ENCODE measurements around the gene BLM. TPM values are rescaled to one million over a fixed set of nuclear protein-coding genes. Genes with fewer than 3 reads are reported as not detected.
"Not testable (repeated sequence)": the region's sequence is repeated elsewhere in the genome, so short reads cannot be mapped to it uniquely, and the experiment has no call there.

The BLM gene
- total RNA-seq: 44.8 and 47.8 TPM in 2 replicates
- long read RNA-seq, full-length matches to known transcripts: 11 of 117 reads
- long read RNA-seq, partial matches to known transcripts: 91 of 117 reads
- long read RNA-seq, other reads (novel, unspliced or antisense): 15 of 117 reads

GRCh38 chr15:90716976-90717821, at the start of gene BLM:
TSS of gene BLM (plus strand) at chr15:90717346. CDS start at chr15:90747393, 30,047 bp downstream.
- no peaks in the 10 kb centered on the region for H3K9me3 Mint-ChIP-seq
- no peaks in the 10 kb centered on the region for H3K27me3 Mint-ChIP-seq (ENCODE audit: low read depth)
- H3K4me1 Mint-ChIP-seq: peaks cover 31% of the 10 kb centered on the region
- TF ChIP-seq CTCF (conservative IDR thresholded peaks at IDR 0.05): peak; percentile 48
- no peaks in the 10 kb centered on the region for H3K36me3 Mint-ChIP-seq (ENCODE audit: low read depth)
- peak within 1 kb of the TSS; percentile 98 for H3K27ac Mint-ChIP-seq (ENCODE audit: unreplicated experiment)
- peak; percentile 84 for DNase-seq (ENCODE audit: low read depth, low spot score)
- H3K4me3 Mint-ChIP-seq: peak within 1 kb of the TSS; percentile 99

DNA sequence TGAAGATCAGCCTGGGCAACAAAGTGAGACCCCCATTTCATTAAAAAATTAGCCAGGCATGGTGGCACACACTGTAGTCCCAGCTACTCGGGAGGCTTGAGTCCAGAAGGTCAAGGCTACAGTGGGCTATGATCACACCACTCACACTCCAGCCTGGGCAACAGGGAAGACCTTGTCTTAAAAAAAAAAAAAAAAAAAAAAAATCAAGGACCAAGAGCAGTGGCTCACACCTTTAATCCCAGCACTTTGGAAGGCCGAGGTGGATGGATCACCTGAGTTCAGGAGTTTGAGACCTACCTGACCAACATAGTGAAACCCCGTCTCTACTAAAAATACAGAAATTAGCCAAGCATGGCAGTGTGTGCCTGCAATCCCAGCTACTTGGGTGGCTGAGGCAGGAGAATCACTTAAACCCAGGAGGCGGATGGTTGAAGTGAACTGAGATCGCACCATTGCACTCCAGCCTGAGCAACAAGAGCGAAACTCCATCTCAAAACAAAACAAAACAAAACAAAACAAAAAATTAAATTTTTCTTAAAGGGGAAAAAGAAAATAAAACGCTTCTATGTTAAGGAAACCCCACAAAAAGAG, 49.3 kb upstream of the BLM start:
- DNase-seq (ENCODE audit: low read depth, low spot score); H3K4me3 Mint-ChIP-seq; H3K4me1 Mint-ChIP-seq; H3K27ac Mint-ChIP-seq (ENCODE audit: unreplicated experiment); H3K36me3 Mint-ChIP-seq (ENCODE audit: low read depth); H3K27me3 Mint-ChIP-seq (ENCODE audit: low read depth); H3K9me3 Mint-ChIP-seq: not testable (repeated sequence)

- not testable (repeated sequence) for H3K4me1 Mint-ChIP-seq; H3K4me3 Mint-ChIP-seq; H3K27ac Mint-ChIP-seq (ENCODE audit: unreplicated experiment); DNase-seq (ENCODE audit: low read depth, low spot score); H3K36me3 Mint-ChIP-seq (ENCODE audit: low read depth); H3K9me3 Mint-ChIP-seq; H3K27me3 Mint-ChIP-seq (ENCODE audit: low read depth)
Observed at GRCh38 chr15:90670631-90671030, 46.5 kb upstream of the BLM start.

DNA sequence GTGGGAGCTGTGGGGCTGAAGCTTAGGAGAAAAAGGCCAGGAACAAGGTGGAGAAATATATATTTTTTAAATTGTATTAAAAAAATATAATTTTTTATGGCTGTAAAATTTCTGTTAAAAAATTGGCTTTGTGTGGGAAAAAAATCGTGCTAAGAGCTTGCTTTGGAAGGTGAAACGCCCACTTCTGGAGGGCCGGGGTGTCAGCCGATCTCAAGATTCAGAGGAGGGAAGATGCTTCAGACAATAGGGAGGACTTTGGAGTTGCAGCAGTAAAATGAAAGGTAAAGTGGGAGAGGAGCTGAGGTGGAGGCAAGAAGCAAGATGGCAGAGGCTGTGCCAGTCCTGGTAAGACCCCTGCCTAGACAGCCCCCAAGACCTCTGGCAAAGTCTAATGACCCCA, 45.9 kb upstream of the BLM start:
- no peaks in the 10 kb centered on the region for H3K36me3 Mint-ChIP-seq (ENCODE audit: low read depth)
- H3K9me3 Mint-ChIP-seq: no peaks in the 10 kb centered on the region
- H3K4me1 Mint-ChIP-seq: no peaks in the 10 kb centered on the region
- TF ChIP-seq CTCF (conservative IDR thresholded peaks at IDR 0.05): no peak
- no peak overlapping the region for H3K27ac Mint-ChIP-seq (ENCODE audit: unreplicated experiment)
- DNase-seq (ENCODE audit: low read depth, low spot score): no peak
- no peaks in the 10 kb centered on the region for H3K27me3 Mint-ChIP-seq (ENCODE audit: low read depth)
- no peak overlapping the region for H3K4me3 Mint-ChIP-seq

- not testable (repeated sequence) for H3K36me3 Mint-ChIP-seq (ENCODE audit: low read depth); H3K4me3 Mint-ChIP-seq; H3K4me1 Mint-ChIP-seq; H3K27ac Mint-ChIP-seq (ENCODE audit: unreplicated experiment); DNase-seq (ENCODE audit: low read depth, low spot score); H3K9me3 Mint-ChIP-seq; H3K27me3 Mint-ChIP-seq (ENCODE audit: low read depth)
Observed at GRCh38 chr15:90673357-90673756, 43.8 kb upstream of the BLM start.

DNA sequence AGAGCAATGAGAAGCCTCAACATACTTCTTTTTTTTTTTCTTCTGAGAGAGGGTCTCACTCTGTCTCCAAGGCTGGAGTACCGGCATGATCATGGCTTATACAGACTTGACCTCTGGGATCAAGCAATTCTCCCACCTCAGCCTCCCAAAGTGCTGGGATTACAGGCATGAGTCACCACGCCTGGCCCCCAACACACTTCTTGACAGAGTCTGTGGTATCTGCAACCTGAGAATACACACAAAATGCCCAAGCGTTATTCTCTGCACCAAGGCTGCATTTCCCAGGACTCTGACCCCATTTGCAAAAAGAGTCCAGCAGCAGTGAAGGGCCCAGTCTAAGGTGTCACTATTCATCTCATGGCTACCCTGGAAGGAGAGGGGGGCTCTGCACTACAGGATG, 42.7 kb upstream of the BLM start:
- peaks cover 6% of the 10 kb centered on the region for H3K36me3 Mint-ChIP-seq (ENCODE audit: low read depth)
- H3K27ac Mint-ChIP-seq (ENCODE audit: unreplicated experiment): no peak overlapping the region
- H3K4me1 Mint-ChIP-seq: no peaks in the 10 kb centered on the region
- DNase-seq (ENCODE audit: low read depth, low spot score): no peak
- H3K4me3 Mint-ChIP-seq: no peak overlapping the region
- H3K27me3 Mint-ChIP-seq (ENCODE audit: low read depth): no peaks in the 10 kb centered on the region
- peaks cover 3% of the 10 kb centered on the region for H3K9me3 Mint-ChIP-seq
- no peak for TF ChIP-seq CTCF (conservative IDR thresholded peaks at IDR 0.05)

DNA sequence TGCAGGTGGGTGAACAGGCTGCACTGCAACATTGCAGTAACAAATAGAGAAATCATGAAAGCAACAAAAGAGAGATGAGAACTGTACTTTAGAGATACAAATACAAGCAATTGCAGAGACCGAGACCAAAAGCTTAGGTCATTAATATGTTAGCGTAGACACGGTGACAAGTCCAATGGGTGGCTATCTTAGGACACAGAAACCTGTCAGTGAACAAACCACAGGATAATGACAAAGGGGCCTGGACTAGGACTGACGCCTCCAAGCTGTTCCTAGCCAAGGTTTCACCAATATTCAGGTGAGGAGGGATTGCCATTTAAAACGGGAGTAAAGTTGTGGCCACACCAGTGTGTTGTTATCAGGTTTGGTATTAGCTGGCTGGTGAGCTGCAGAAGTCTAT, 41.7 kb upstream of the BLM start:
- no peaks in the 10 kb centered on the region for H3K4me1 Mint-ChIP-seq
- no peaks in the 10 kb centered on the region for H3K27me3 Mint-ChIP-seq (ENCODE audit: low read depth)
- no peak overlapping the region for H3K4me3 Mint-ChIP-seq
- peaks cover 3% of the 10 kb centered on the region for H3K9me3 Mint-ChIP-seq
- DNase-seq (ENCODE audit: low read depth, low spot score): no peak
- no peak for TF ChIP-seq CTCF (conservative IDR thresholded peaks at IDR 0.05)
- peaks cover 6% of the 10 kb centered on the region for H3K36me3 Mint-ChIP-seq (ENCODE audit: low read depth)
- H3K27ac Mint-ChIP-seq (ENCODE audit: unreplicated experiment): no peak overlapping the region

All from neural crest cell (in vitro differentiated cells).